CD4-positive, alpha-beta T cell treated with Interleukin-15 for 4 hours (primary cell): ENCODE measurements around the gene HEXIM2.

Source experiments
- DNase-seq: peaks from one replicate; pipeline ENCODE4 v3.0.0-alpha.2; 2020; ENCODE audit warnings: low spot score

Gene HEXIM2

GRCh38 chr17:45128331-45128730 is 33.3 kb upstream of the HEXIM2 start:
- no peak for DNase-seq

DNA sequence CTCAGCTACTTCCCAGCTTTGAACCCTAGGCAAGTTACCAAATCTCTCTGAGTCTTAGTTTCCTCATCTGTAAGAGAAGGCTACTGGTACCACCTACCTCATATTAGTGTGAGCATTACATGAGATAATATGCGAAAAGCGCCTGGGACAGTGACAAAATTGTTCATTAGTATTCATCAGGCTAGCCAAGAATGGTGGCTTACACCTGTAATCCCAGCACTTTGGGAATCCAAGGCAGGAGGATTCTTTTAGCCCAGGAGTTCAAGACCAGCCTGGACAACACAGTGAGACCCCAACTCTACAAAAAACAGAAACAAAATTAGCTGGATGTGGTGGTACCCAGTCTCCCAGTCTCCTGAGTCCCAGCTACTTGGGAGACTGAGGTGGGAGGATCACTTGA is 32.7 kb upstream of the HEXIM2 start:
- DNase-seq: no peak

GRCh38 chr17:45129426-45129939 is 32.2 kb upstream of the HEXIM2 start:
- DNase-seq: no peak

GRCh38 chr17:45129940-45130680 is 31.6 kb upstream of the HEXIM2 start:
- no peak for DNase-seq

DNA sequence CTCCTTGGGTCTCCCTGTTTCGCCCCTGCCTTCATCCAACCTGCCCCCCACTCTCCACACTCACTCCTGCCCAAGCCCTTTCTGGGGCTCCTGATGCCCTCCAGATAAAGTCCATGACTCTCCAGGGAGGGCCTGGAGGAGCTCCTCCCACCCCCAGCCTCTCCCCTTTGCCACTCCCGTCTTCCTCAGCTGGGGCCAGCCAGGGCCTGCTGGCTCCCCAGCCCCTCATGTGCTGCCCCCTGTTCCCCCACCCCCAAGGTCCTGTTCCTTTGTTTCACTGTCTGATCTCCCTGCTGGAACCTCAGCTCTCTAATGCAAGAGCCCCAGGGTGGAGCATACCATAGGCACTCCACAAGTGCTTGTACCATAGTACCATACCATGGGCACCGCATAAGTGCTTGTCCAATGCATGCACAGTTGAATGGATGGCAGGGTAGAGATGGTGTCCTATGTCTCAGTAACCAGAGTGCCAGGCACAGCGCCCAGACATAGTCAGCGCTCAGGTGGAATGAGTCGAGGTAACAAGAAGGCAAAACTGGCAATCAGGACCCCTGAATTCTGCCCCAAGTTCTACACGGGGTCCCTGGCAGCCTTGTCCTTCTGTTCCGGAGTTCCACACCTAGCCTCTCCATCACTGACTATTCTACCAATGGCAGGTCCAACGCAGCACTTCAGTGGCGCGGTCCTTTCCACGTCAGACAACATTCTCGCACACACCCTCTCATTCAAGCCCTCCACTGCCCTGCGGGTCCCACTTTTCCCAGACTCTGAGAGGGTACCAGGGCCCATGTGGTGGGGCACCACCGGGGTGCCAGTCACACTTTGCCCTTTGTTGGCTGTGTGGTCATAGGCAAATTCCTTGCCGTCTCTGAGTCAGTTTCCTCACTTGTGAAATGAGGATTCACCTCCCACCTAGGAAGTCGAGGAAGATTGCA is 30.7 kb upstream of the HEXIM2 start:
- no peak for DNase-seq

GRCh38 chr17:45131616-45132319 is 29.9 kb upstream of the HEXIM2 start:
- DNase-seq: peak; percentile 23

DNA sequence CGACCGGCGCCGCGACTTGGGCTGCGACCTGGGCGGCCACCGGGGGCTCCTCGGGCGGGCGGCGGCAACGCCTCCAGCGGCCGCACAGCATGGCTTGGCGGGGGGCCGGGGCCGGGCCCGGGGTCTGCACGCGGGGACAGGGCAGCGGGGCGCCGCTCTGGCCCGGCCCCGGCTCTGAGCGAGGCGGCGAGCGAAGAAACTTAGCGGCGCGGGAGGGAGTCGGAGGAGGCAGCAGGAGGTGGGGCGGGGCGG is 29.4 kb upstream of the HEXIM2 start, which contains the start of gene PLCD3:
Gene PLCD3 (minus strand): TSS at position 196 of the 252 bp plus-strand sequence. CDS start 105 bp downstream, at position 91.
- DNase-seq: peak; percentile 61

DNA sequence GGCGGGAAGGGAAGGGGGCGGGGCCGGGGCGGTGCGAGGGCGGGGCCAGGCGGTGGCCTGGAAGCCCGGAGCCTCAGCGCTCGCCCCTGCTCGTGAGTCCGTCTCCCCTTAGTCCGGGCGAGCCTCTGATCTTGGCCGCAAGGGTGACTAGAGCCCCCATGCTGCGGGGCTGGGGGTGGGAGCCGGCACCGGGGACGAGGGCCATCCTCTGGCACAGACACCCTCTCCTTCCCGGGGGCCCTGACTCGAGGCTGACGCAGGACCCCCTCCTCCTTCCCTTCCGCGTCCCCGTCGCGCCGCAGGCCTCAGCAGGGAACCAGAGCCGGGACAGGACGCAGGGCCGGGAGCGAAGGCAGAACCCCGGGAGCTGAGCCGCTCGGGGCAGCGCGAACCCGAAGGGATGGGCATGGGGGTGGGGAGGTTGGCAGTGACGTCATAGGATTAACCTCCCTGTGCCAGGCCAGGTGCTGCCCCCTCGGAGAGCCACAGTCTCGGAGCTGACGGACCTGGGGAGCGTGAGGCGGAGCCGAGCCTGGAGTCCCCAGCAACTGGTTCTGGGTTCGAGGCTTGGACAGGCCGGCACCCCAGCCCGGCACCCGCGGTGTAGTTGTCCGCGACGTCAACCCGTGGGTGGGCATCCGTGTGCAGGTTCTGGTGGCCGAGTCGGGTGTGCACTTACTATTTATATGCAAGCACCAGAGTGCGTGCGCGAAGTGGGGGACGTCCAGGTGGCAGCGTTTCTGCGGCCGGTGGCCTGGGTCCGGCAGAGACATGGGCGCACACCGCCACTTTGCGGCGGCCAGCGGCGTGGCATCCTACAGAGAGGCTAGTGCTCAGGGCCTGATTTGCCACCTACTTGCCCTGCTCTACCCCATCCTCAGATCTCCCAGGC is 28.9 kb upstream of the HEXIM2 start:
- DNase-seq: peak; percentile 59

- DNase-seq: peak; percentile 97
Observed at GRCh38 chr17:45135192-45135977, 26.3 kb upstream of the HEXIM2 start, which contains the start of gene ACBD4. Gene ACBD4, plus strand, starts transcription at chr17:45135687. Its CDS starts 458 bp downstream, at chr17:45136145.

- DNase-seq: no peak
Observed at GRCh38 chr17:45135978-45136791, 25.5 kb upstream of the HEXIM2 start.

DNA sequence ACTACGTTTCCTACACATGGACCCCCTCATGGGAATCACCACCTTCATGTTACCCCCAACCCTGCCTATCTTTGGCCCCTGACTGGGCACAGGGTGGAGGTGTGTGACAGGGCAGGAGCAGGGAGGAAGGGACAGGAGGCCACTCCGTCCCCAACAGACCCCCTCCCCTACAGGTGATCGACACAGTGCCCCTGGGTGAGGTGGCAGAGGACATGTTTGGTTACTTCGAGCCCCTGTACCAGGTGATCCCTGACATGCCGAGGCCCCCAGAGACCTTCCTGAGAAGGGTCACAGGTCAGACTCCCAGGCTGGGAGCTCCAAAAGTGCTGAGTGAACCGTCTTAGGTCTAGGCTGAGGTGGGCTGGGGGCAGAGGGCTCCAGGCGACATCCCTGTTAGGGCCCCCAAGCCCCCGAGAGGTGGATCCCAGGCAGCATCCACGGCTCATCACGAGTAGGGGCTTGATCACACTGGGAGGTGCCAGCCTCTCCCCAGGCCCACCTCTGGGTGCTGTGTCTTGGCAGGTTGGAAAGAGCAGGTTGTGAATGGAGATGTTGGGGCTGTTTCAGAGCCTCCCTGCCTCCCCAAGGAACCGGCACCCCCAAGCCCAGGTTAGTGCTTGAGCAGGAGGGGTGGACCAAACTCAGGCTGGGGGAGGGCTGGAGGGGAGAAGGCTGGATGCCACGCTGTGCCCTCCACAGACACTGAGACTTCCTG is 24.7 kb upstream of the HEXIM2 start:
- no peak for DNase-seq

- DNase-seq: no peak
Observed at GRCh38 chr17:45137561-45138305, 23.9 kb upstream of the HEXIM2 start.

GRCh38 chr17:45138911-45139532 is 22.7 kb upstream of the HEXIM2 start:
- no peak for DNase-seq

DNA sequence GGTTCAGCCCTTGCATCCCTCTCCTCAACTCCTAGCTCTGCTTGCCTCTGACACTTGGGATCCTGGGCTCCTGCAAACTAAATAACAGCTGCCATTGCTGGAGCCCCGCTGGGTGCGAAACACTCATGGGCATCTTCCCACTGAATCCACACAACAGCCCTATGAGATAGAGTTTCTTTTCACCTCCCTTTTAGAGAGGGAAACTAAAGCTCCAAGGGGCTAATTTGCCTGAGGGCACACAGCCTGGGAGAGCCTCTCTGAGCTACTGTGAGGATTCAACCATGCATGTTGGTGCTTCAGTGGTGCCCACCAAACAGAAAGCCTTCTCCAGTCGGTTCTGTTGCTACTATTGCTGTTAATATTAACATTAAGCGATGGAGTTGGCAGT is 22.1 kb upstream of the HEXIM2 start:
- DNase-seq: no peak

- DNase-seq: no peak
Observed at GRCh38 chr17:45143094-45143670, 18.5 kb upstream of the HEXIM2 start.

DNA sequence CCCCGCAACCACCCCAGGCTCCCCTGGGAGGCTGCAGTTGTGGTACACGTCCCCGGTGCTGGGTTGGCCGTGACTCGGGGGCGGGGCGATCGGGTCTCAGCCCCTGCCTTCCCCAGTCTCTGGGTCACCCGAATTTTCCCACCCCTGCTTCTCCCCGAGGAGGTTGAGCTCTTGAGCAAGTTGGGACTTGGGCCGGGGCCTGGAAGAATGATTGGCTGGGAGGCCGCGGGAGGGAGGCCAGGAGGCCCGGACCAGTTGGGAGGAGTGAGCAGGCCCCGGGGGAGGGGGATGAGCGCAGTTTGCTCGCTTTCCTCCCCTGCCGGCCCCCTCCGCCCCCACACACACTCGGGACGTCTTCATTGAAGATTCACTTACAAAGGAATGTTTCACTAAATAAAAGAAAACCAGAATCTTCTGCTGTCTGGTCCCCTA is 17.9 kb upstream of the HEXIM2 start:
- no peak for DNase-seq
